Esophagus (tissue), 2 donors: ENCODE results near the gene NUTM2D. TPM values are rescaled to one million over a fixed set of nuclear protein-coding genes. Genes with fewer than 3 reads are reported as not detected.
"Not testable (repeated sequence)": the region's sequence is repeated elsewhere in the genome, so short reads cannot be mapped to it uniquely, and the experiment has no call there.

Experiments
- H3K27ac ChIP-seq, 2 donors: one replicate each; pipeline ENCODE4 v1.5.1; 2013; ENCODE audit warnings: low read depth in 2 of 2, mild to moderate bottlenecking in 2 of 2, inconsistent platforms in 1 of 2, low read length in 1 of 2, moderate library complexity in 1 of 2
- H3K27me3 ChIP-seq, 2 donors: one replicate each; pipeline ENCODE4 v1.6.1; 2013; ENCODE audit warnings: low read length in 2 of 2, control low read depth in 1 of 2, mild to moderate bottlenecking in 1 of 2; ENCODE audit not compliant: insufficient read depth in 2 of 2, control insufficient read depth in 1 of 2
- H3K36me3 ChIP-seq, 2 donors: one replicate each; pipeline ENCODE4 v1.6.1; 2013; ENCODE audit warnings: low read length in 1 of 2; ENCODE audit not compliant: control insufficient read depth in 2 of 2, insufficient read depth in 2 of 2
- H3K4me1 ChIP-seq, 2 donors: one replicate each; pipeline ENCODE4 v1.6.1; 2013; ENCODE audit warnings: low read length in 1 of 2; ENCODE audit not compliant: control insufficient read depth in 2 of 2, insufficient read depth in 2 of 2
- H3K4me3 ChIP-seq, 2 donors: one replicate each; pipeline ENCODE4 v1.5.1; 2013; ENCODE audit warnings: low read length in 2 of 2, mild to moderate bottlenecking in 2 of 2, low read depth in 1 of 2, moderate library complexity in 1 of 2
- H3K9me3 ChIP-seq, 2 donors: one replicate each; pipeline ENCODE4 v1.6.1; 2013; ENCODE audit warnings: mild to moderate bottlenecking in 2 of 2, low read depth in 1 of 2, low read length in 1 of 2, moderate library complexity in 1 of 2; ENCODE audit not compliant: control insufficient read depth in 2 of 2, insufficient read depth in 1 of 2
- WGBS, 2 donors: extraction: QIAGEN DNeasy Blood & Tissue Kit; methylation state at CpG; one replicate each; pipeline ENCODE4 v1.1.7; 2013; 5-methylcytosine and 5-hydroxymethylcytosine counted together
- polyA plus RNA-seq, 2 donors: library from polyadenylated mRNA; stranded (reverse); fragments of 200-250 nt; gene quantifications; one replicate each; pipeline ENCODE4 v1.2.3, GENCODE V29; 2013
- donor health status: healthy with polysubstance abuse.
- donor health status: Bipolar disorder and iron deficiency.

Gene NUTM2D
- polyA plus RNA-seq, result 1 to 10 TPM; 1.6 to 7.0 TPM

- H3K27ac ChIP-seq, H3K4me3 ChIP-seq, H3K27me3 ChIP-seq, H3K36me3 ChIP-seq, H3K4me1 ChIP-seq, H3K9me3 ChIP-seq: not testable (repeated sequence)
- WGBS, 2 donors, result 87% methylated on average over 2 of the region's 3 CpGs; no CpG with 5 or more reads in 1 of the 2 donors
Measured at GRCh38 chr10:87357444-87357843, at the start of gene NUTM2D. Gene NUTM2D, plus strand, starts transcription at chr10:87357744. Its CDS starts 522 bp downstream, at chr10:87358266.

- H3K27me3 ChIP-seq, H3K4me3 ChIP-seq, H3K36me3 ChIP-seq, H3K27ac ChIP-seq, H3K9me3 ChIP-seq, H3K4me1 ChIP-seq: not testable (repeated sequence)
- WGBS, 2 donors, result 77 to 85% methylated on average over 1 of the region's 1 CpG
Measured at GRCh38 chr10:87308702-87309101, 48.8 kb upstream of the NUTM2D start.

- H3K4me3 ChIP-seq, result not testable (repeated sequence)
Measured at GRCh38 chr10:87309657-87310056, 47.9 kb upstream of the NUTM2D start.

GRCh38 chr10:87311521-87311920 is 46.0 kb upstream of the NUTM2D start:
- WGBS, 2 donors, result 59 to 83% methylated on average over 1 of the region's 1 CpG

More at GRCh38 chr10:87309657-87310056, 47.9 kb upstream of the NUTM2D start:
- not testable (repeated sequence) for H3K27me3 ChIP-seq, H3K36me3 ChIP-seq, H3K4me1 ChIP-seq, H3K27ac ChIP-seq, H3K9me3 ChIP-seq

GRCh38 chr10:87313649-87314359 is 43.7 kb upstream of the NUTM2D start:
- H3K27ac ChIP-seq, H3K9me3 ChIP-seq, H3K4me3 ChIP-seq, H3K36me3 ChIP-seq, H3K4me1 ChIP-seq, H3K27me3 ChIP-seq: not testable (repeated sequence)
- 66 to 77% methylated on average over 3 of the region's 3 CpGs for WGBS, 2 donors

More at GRCh38 chr10:87311521-87311920, 46.0 kb upstream of the NUTM2D start:
- H3K36me3 ChIP-seq, H3K9me3 ChIP-seq, H3K27me3 ChIP-seq, H3K4me3 ChIP-seq, H3K27ac ChIP-seq, H3K4me1 ChIP-seq: not testable (repeated sequence)

GRCh38 chr10:87314360-87314973 is 43.1 kb upstream of the NUTM2D start:
- not testable (repeated sequence) for H3K4me1 ChIP-seq, H3K4me3 ChIP-seq, H3K27me3 ChIP-seq, H3K27ac ChIP-seq, H3K36me3 ChIP-seq, H3K9me3 ChIP-seq
- WGBS, 2 donors, result 57 to 64% methylated on average over 2 to 3 of the region's 4 CpGs

GRCh38 chr10:87321505-87321904 is 36.0 kb upstream of the NUTM2D start:
- H3K9me3 ChIP-seq, H3K4me1 ChIP-seq, H3K4me3 ChIP-seq, H3K27me3 ChIP-seq, H3K27ac ChIP-seq, H3K36me3 ChIP-seq: not testable (repeated sequence)
- WGBS, 2 donors, result 69% methylated on average over 1 of the region's 1 CpG; no CpG with 5 or more reads in 1 of the 2 donors

GRCh38 chr10:87324559-87324958 is 33.0 kb upstream of the NUTM2D start:
- H3K4me1 ChIP-seq, H3K27ac ChIP-seq: not testable (repeated sequence)
- WGBS, 2 donors, result 98 to 100% methylated on average over 3 to 4 of the region's 5 CpGs

GRCh38 chr10:87327958-87328357 is 29.6 kb upstream of the NUTM2D start:
- not testable (repeated sequence) for H3K27me3 ChIP-seq, H3K27ac ChIP-seq, H3K36me3 ChIP-seq, H3K9me3 ChIP-seq, H3K4me1 ChIP-seq, H3K4me3 ChIP-seq
- WGBS, 2 donors, result 90 to 100% methylated on average over 1 of the region's 1 CpG

More at GRCh38 chr10:87324559-87324958, 33.0 kb upstream of the NUTM2D start:
- H3K4me3 ChIP-seq, H3K9me3 ChIP-seq, H3K36me3 ChIP-seq, H3K27me3 ChIP-seq: not testable (repeated sequence)

- WGBS, 2 donors, result 78 to 79% methylated on average over 2 of the region's 2 CpGs
Measured at GRCh38 chr10:87329131-87329530, 28.4 kb upstream of the NUTM2D start.

More at GRCh38 chr10:87329131-87329530, 28.4 kb upstream of the NUTM2D start:
- H3K4me3 ChIP-seq, H3K9me3 ChIP-seq, H3K4me1 ChIP-seq, H3K27ac ChIP-seq, H3K27me3 ChIP-seq, H3K36me3 ChIP-seq: not testable (repeated sequence)
